HG02870 (cell line): ENCODE results near the gene MAPK13.

ENCODE experiments used
- ATAC-seq: cut with Tn5 transposase; IDR thresholded peaks from one replicate; pipeline ENCODE4 v1.9.1; 2021; ENCODE audit warnings: mild to moderate bottlenecking, moderate library complexity; ENCODE audit not compliant: unreplicated experiment

Gene MAPK13

DNA sequence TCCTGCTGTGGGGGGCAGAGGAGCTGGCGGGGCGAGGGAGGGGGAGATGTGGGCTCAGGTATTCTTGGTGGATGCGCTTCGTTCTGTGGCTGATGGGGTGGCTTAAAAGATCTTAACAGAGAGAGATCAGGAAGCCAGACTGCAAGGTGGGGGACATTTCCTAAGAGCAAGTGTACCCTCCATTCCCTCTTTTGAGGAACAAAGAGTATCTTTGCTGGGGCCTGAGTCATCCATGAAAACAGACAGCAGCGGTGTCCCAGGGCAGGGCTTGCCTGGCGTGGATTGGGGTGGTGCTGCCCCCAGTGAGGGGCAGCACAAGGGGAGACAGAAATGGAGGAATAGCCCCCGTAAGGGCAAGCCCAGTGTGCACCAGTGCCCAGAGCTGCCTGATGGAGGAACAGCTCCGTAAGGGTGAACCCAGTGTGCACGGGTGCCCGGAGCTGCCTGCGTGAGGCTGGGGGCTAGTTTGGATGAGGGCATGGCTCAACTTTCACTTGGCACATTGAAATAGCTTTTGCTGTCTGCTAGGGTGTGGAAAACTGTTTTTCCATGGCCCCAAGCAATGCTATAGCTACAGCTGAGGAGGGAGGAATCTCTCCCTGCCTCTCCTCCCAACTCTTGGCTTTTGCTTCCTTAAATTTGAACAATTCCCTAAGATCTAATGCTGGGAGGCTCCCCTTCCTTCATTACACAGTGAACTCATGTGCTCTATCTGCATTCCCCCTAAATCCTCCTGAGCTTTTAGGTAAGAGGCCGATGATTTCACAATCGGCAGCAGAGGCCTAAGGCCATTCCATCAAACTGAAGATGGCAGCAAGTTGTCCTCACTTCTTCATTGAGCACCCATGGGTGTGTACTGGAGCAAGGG is 12.9 kb downstream of the MAPK13 start:
- ATAC-seq: no peak

DNA sequence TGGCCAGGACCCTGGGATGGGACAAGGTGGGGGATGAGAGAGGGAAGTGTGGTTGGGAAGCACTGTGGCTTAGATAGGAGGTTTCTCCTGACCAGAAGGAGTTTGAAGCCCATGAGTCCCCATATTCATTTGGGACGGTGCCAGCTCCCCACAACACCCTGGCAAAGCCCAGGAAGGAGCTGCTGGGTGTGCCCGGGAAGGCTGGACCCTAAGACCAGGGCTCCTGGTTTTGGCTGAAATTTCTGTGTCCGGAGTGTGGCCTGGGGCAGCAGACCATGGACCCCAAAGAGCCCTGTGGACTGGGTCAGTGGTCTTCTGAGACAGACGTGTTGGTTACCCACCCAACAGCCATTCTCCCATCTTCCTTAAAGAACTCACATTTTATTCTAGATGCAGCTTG is 15.2 kb downstream of the MAPK13 start:
- ATAC-seq: no peak

DNA sequence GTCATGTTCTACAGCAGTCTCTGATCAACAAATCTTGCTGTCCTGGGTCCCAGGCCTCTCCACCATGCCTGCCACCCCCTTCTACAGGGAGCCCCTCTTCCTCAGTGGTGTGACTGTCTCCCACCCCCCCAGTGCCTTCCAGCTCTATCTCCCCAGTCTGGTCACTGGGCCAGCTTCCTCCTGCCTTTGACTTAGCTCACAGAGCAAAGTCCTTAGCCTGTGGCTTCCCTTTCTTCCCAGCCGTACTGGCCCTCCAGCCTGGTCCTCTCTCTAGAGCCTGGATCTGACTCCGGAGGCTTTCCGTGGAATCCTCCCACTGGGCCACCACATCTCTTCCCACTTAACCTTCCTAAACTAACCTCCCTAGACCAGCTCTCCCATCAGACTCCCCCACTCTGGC is 17.0 kb downstream of the MAPK13 start:
- no peak for ATAC-seq

DNA sequence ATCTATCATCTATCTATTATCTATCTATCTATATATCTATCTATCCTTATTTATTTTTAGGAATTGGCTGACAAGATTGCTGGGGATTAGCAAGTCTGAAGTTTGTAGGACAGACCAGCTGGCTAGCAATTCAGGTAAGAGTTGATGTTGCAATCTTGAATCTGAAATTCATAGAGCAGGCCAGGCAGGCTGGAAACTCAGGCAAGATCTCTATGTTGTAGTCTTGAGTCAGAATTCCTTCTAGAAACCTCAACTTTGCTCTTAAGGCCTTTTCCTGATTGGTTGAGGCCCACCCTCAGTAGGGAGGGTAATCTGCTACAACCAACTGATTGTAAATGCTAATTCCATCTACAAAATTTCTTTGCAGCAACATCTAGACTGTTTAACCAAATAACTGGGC is 19.2 kb downstream of the MAPK13 start:
- no peak for ATAC-seq

DNA sequence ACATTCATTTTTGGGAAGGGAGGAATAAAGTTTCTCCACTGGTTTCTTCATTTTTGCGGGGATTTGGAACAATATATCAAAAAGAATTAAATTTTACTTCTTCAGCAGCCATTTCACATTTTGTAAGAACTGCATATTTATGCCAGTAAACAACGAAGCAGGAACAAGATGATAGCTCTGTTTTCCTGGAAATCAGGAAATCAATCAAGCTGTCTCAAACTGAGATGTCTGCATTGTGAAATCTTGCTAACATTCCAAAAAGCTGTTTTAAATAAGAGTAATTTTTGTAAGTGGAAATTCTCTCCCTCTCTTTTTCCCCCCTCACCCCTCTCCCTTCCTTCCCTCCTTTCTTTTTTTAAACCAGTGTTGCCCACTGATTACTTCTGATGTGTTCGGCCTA is 20.0 kb downstream of the MAPK13 start:
- ATAC-seq: no peak

DNA sequence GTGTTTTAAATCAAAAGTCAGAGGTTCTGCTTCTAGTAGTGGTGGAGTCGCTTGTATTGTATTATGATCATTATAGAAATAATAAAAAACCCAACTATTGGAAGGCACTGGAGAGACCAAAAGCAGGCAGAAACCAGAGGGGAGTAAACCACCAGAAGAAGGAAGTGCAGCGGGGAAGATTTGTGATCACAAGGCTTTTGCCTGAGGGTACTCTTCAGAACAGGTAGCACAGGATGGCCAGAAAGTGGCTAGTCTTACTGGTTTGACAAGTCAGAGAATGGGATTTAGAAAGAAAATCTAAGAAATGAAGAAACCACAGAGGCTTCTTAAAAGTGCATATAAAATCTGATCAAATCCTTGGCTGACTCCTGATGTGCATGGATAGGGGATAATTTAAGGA is 24.0 kb downstream of the MAPK13 start:
- ATAC-seq: no peak

DNA sequence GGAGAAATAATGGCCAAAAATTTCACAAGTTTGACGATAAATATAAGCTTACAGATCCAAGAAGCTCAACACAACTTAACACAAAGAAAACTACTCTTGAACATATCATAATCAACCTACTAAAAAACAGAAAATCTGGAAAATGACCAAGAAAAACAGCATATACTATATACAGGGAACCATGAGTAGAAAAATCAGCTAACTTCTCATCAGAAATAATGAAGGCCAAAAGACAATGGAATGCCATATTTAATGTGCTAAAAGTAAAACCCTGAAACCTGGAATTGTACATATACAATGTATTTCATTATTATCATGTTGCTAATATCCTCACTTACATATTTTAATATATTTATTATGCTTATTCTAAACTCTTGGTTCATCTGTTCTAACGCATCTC is 25.3 kb downstream of the MAPK13 start:
- ATAC-seq: no peak

DNA sequence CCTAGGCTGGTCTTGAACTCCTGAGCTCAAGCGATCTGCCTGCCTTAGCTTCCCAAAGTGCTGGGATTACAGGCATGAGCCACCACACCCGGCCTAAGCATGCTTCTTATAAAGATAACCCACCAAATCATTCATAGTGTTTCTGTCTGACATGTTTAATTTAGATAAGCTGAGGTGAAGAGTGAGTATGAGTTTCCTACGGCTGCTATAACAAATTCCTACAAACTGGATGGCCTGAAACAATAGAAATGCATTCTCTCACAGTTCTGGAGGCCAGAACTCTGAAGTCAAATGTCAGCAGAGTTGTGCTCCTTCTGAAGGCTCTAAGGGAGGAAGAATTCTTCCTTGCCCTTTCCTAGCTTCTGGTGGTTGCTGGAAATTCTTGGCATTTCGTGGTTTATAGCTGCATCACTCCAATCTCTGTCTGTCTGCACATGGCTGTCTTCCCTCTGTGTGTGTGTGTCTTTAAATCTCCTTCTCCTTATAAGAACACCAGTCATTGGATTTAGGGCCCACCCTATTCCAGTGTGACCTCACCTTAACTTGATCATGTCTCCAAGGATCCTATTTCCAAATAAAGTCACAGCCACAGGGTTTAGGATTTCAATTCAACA is 29.9 kb downstream of the MAPK13 start:
- no peak for ATAC-seq

DNA sequence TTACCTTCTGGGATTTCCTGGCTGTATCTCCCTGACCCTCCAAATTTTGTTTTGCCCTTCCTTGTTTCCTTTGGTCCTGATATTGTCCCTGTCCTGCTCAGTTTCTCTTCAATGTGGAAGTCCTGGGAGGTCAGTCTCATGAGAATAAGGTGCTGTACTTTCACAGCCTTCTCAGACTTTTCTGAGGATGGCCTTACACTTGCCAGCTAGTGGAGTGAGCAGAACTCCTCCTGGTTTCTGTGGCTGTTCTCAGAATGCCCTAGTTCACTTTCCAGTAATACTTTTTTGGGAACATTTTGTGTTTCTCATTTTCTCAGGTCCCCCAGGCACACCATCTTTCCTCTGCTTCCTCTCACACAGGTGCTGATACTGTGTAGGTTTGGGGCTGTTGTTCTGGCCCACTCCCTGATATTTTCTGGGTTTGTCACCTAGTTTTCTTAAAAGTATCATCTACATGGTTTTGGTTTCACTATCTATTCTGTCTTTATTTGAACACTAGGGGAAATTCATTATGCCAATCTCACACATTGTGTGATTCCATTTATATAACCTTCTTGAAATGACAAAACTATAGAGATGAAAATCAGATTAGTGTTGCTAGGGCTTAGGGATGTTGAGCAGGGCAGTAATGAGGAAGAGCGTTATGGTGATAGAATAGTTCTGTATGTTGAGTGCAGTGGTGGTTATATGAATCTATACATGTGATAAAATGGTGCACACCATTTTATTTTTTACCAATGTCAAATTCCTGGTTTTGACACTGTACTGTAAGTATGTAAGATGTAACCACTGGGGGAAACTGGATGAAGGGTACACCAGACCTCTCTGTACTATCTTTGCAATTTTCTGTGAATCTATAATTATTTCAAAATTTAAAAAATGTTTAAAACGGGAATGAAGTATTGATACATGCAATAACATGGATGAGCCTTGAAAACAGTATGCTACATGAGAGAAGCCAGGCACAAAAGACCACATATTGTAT is 39.0 kb downstream of the MAPK13 start:
- no peak for ATAC-seq

DNA sequence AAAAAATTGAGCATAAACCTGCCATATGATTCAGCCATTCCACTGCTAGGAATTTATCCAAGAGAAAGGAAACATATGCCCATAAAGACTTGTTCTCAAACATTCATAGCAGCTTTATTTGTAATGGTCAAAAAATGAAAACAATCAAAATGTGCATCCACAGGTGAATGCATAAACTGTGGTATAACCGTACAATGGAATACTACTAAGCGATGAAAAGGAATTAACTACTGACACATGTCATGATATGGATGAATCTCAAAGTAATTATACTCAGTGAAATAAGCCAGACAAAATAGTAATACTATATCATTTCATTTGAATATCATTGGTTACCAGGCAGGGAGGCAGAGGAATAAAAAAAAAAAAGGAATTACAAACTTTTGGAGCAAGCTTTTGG is 40.4 kb downstream of the MAPK13 start:
- no peak for ATAC-seq

DNA sequence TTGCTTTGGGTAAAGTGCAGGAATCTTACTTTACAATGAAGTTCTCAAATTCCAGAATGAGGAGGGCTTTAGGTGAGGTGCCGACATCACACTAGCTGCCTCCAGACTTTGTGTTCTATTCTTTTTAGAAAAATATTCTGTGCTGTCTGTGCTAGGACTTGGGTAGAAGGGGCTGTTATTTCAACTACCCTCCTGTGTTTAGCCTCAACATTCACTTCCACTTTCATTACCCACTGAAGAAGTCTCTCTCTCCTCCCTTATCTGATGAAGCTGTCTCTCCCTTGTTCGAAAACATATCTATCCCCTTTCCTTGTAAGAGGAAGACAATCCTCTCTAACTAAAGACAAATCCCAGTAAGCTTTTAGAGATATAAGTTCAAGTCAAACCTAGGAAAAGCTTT is 41.3 kb downstream of the MAPK13 start:
- ATAC-seq: no peak

DNA sequence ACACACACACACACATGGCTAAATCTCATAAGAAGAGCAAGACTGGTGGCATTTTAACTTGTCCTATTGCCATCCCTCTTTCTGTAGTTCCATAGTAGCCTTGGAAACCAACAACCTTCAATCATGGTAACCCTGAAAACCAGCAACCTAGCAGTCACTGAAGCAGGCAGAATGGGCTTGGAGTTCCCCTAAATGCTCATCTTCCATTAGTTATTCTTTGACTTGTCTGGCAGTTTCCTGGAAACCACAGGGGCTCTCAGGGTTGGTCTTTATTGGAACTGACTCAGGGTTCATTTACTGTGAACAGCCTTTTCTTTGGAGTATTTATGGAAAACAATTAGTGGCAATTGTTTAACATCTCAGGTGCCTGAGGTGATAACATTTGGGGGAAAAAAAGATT is 46.9 kb downstream of the MAPK13 start:
- ATAC-seq: no peak

DNA sequence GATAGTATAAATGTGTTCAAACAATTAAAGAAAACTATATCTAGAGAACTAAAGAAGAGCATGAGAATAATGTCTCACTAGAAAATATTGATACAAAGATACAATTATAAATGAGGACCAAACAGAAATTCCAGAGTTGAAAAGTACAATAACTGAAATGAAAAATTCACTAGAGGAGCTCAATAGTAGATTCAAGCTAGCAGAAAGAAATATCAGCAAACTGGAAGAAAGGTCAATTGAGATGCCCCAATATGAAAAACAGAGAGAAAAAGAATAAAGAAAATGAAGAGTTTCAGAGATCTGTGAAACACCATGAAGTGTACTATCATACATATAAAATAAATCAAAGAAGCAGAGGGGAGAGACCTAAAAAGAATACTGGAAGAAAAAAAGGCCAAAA is 48.2 kb downstream of the MAPK13 start:
- no peak for ATAC-seq

DNA sequence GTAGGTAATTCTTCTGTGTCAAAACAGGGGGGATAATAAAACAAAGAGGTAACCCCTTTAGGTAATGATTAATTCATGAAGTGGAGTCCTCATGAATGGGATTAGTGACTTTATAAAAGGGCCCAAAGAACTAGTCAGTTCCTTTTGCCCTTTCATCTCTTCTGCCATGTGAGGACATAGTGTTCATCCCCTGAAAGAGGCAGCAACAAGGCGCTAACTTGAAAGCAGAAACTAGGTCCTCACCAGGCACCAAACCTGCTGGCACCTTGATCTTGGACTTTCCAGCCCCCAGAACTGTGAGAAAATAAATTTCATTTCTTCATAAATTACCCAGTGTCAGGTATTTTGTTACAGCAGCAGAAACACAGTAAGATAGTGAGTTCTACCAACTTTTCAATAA is 49.8 kb downstream of the MAPK13 start:
- ATAC-seq: no peak

DNA sequence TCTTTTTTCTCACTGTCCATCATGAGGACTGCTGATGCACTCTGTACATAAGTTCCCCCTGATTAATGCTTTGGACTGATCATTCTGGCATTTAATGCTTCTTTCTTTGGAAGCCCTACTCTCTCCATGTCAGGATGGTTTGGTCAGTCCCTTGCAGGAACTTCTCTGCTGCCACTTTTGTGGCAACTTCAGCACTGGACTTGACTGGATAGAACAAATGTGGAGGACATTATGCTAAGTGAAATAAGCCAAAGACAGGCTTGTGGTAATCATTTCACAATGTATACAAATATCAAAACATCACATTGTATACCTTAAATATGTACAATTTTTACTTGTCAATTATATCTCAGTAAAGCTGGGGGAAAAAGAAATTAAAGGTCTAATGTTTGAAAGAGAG is 54.0 kb downstream of the MAPK13 start:
- ATAC-seq: no peak

DNA sequence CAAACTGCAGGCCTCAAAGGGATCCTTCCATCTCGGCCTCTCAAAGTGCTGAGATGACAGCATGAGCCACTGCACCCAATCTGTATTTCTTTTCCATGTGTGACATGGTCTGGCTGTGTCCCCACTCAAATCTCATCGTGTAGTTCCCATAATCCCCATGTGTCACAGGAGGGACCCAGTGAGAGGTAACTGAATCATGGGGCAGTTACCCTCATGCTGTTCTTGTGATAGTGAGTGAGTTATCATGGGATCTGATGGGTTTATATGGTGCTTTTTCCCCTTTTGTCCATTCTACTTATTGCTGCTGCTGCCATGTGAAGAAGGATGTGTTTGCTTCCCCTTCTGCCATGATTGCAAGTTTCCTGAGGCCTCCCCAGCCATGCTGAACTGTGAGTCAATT is 55.9 kb downstream of the MAPK13 start:
- ATAC-seq: no peak

DNA sequence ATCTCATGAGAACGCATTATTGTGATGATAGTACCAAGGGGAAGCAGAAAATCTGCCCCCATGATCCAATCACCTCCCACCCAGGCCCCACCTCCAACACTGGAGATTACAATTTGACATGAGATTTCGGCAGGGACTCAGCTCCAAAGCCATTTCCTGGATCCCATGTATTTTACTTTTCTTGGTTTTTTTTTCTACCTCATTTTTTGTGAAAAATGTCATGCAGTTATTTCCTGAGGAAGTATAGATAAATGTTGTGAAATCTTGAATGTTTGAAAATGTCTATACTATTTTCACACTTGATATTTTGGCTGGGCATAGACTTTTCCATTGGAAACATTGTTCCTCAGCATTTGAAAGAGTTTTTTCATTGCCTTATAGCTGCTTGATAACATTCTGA is 57.1 kb downstream of the MAPK13 start:
- no peak for ATAC-seq
